HCT116 (cell line): ENCODE results near the gene AGPAT3. TPM values are rescaled to one million over a fixed set of nuclear protein-coding genes. Genes with fewer than 3 reads are reported as not detected.

ENCODE experiments used
- ATAC-seq: fragments of 200-7000 bp; cut with Tn5 transposase; 2 replicates; pipeline ENCODE4 v1.9.1; 2020; ENCODE audit warnings: mild to moderate bottlenecking, moderate library complexity
- BruUV-seq: library from RNA; stranded (reverse); fragments of 400-500 nt; replicated peaks from 2 replicates; lab custom pipeline; 2021; lab: Mats Ljungman, UMichigan
- CTCF ChIA-PET: fragments of 300-600 bp; sonication (Branson Sonifier 250); formaldehyde crosslinking; loops from one replicate; lab custom pipeline; 2021; ENCODE audit warnings: antibody characterized with exemption; lab: Charles Lee
- POLR2A ChIA-PET: fragments of 300-600, 350-600 bp; sonication (Branson Sonifier 250); formaldehyde crosslinking; loops from one replicate; lab custom pipeline; 2021; ENCODE audit warnings: antibody characterized with exemption; lab: Charles Lee
- RAD21 ChIA-PET, 2 experiments: fragments of 300-600 bp; sonication (Branson Sonifier 250); formaldehyde crosslinking; loops; one replicate each; lab custom pipeline; 2023; ENCODE audit warnings: low total read pairs in 2 of 2; ENCODE audit not compliant: uncharacterized antibody in 2 of 2, unreplicated experiment in 2 of 2, low non-redundant PET in 1 of 2; lab: Charles Lee
- DNase-seq: peaks from one replicate; pipeline ENCODE4 v3.0.0-alpha.2; 2010; ENCODE audit warnings: low read depth, low spot score
- H2AFZ ChIP-seq: fragments of 200-600 bp; shearing (Covaris generic), sonication (generic); 2 replicates; pipeline ENCODE4 v1.6.1; 2017; ENCODE audit warnings: low read depth, mixed run types, mixed read lengths, antibody characterized with exemption, low read length; ENCODE audit not compliant: poor library complexity, severe bottlenecking
- H3K27ac ChIP-seq: 2 replicates; pipeline ENCODE4 v1.5.1; 2012; ENCODE audit warnings: low read depth, low read length
- H3K27me3 ChIP-seq: fragments of 200-600 bp; sonication (generic); 2 replicates; pipeline ENCODE4 v1.6.1; 2016; ENCODE audit warnings: mixed run types, low read length, mixed read lengths; ENCODE audit not compliant: insufficient read depth
- H3K36me3 ChIP-seq, 2 experiments: fragments of 200-500 bp in 1 of 2; fragments of 200-600 bp in 1 of 2; sonication (Bioruptor generic) in 1 of 2; sonication (generic) in 1 of 2; 2 replicates each; pipeline versions ENCODE4 v1.5.1 to v1.6.1; 2014 to 2016; ENCODE audit warnings: low read length in 2 of 2, inconsistent platforms in 1 of 2, mixed read lengths in 1 of 2, mixed run types in 1 of 2; ENCODE audit not compliant: insufficient read depth in 2 of 2, control insufficient read depth in 1 of 2
- H3K4me1 ChIP-seq, 2 experiments: fragments of 200-600 bp in 1 of 2; sonication (generic) in 1 of 2; 2 replicates each; pipeline versions ENCODE4 v1.5.1 to v1.6.1; 2012 to 2017; ENCODE audit warnings: low read length in 2 of 2, inconsistent platforms in 1 of 2, mild to moderate bottlenecking in 1 of 2, mixed read lengths in 1 of 2, mixed run types in 1 of 2, moderate library complexity in 1 of 2; ENCODE audit not compliant: insufficient read depth in 2 of 2, control insufficient read depth in 1 of 2
- H3K4me2 ChIP-seq: fragments of 200-600 bp; sonication (generic); 2 replicates; pipeline ENCODE4 v1.6.1; 2017; ENCODE audit warnings: mixed run types, low read length, mixed read lengths
- H3K4me3 ChIP-seq, 2 experiments: fragments of 200-600 bp in 1 of 2; sonication (generic) in 1 of 2; replicated peaks in 1 of 2; 2 replicates each; pipeline ENCODE4 v1.5.1; 2011 to 2016; ENCODE audit warnings: low read length in 2 of 2, control low read depth in 1 of 2, low read depth in 1 of 2, mild to moderate bottlenecking in 1 of 2, mixed read lengths in 1 of 2, mixed run types in 1 of 2
- H3K79me2 ChIP-seq: fragments of 200-600 bp; sonication (generic); 2 replicates; pipeline ENCODE4 v1.6.1; 2017; ENCODE audit warnings: mild to moderate bottlenecking, mixed run types, low read length, moderate library complexity, mixed read lengths; ENCODE audit not compliant: insufficient read depth
- H3K9ac ChIP-seq: fragments of 200-600 bp; sonication (generic); 2 replicates; pipeline ENCODE4 v1.6.1; 2016; ENCODE audit warnings: low read length, mixed read lengths
- H3K9me2 ChIP-seq: fragments of 200-600 bp; sonication (generic), shearing (Covaris generic); 2 replicates; pipeline ENCODE4 v1.6.1; 2017; ENCODE audit warnings: mixed run types, mild to moderate bottlenecking, moderate library complexity; ENCODE audit not compliant: insufficient read depth
- H3K9me3 ChIP-seq, 2 experiments: fragments of 200-500 bp in 1 of 2; fragments of 200-600 bp in 1 of 2; sonication (Bioruptor generic) in 1 of 2; sonication (generic) in 1 of 2; 2 replicates each; pipeline ENCODE4 v1.6.1; 2014 to 2017; ENCODE audit warnings: low read length in 2 of 2, mixed read lengths in 2 of 2, inconsistent platforms in 1 of 2, low read depth in 1 of 2, mild to moderate bottlenecking in 1 of 2, mixed run types in 1 of 2, moderate library complexity in 1 of 2; ENCODE audit not compliant: control insufficient read depth in 1 of 2, insufficient read depth in 1 of 2
- H4K20me1 ChIP-seq: fragments of 200-600 bp; sonication (generic), shearing (Covaris generic); 2 replicates; pipeline ENCODE4 v1.6.1; 2017; ENCODE audit warnings: mixed run types, mild to moderate bottlenecking, moderate library complexity; ENCODE audit not compliant: insufficient read depth
- ATF3 ChIP-seq: IDR thresholded peaks from 2 replicates; pipeline ENCODE4 v1.6.1; 2012
- CEBPB ChIP-seq: IDR thresholded peaks from 2 replicates; pipeline ENCODE4 v1.6.1; 2012; ENCODE audit warnings: low read depth
- EGR1 ChIP-seq: IDR thresholded peaks from 2 replicates; pipeline ENCODE4 v1.6.1; 2012; ENCODE audit warnings: low read depth
- EZH2 ChIP-seq: fragments of 200-600 bp; sonication (generic); IDR thresholded peaks from 2 replicates; pipeline ENCODE4 v1.6.1; 2017; ENCODE audit warnings: antibody characterized with exemption, mixed run types
- FOSL1 ChIP-seq: IDR thresholded peaks from 2 replicates; pipeline ENCODE4 v1.6.1; 2012; ENCODE audit warnings: low read depth
- POLR2A ChIP-seq: IDR thresholded peaks from 2 replicates; pipeline ENCODE4 v1.7.0; 2011; ENCODE audit warnings: borderline replicate concordance; ENCODE audit not compliant: insufficient read depth, insufficient read length; ENCODE audit errors: extremely low read depth
- POLR2AphosphoS5 ChIP-seq: IDR thresholded peaks from 2 replicates; pipeline ENCODE4 v1.6.1; 2011; ENCODE audit warnings: mild to moderate bottlenecking, low read depth, low read length, moderate library complexity
- RAD21 ChIP-seq: IDR thresholded peaks from 2 replicates; pipeline ENCODE4 v1.6.1; 2012; ENCODE audit warnings: low read depth, mild to moderate bottlenecking
- REST ChIP-seq: IDR thresholded peaks from 2 replicates; pipeline ENCODE4 v1.6.1; 2012; ENCODE audit warnings: low read depth
- SIN3A ChIP-seq: IDR thresholded peaks from 2 replicates; pipeline ENCODE4 v1.6.1; 2012; ENCODE audit warnings: low read depth
- SP1 ChIP-seq: IDR thresholded peaks from 2 replicates; pipeline ENCODE4 v1.6.1; 2012; ENCODE audit warnings: low read depth
- SRF ChIP-seq: IDR thresholded peaks from 2 replicates; pipeline ENCODE4 v1.6.1; 2012; ENCODE audit warnings: low read depth
- TCF7L2 ChIP-seq: IDR thresholded peaks from 2 replicates; pipeline ENCODE4 v1.7.0; 2011; ENCODE audit warnings: borderline replicate concordance, inconsistent platforms; ENCODE audit not compliant: insufficient read depth, insufficient read length; ENCODE audit errors: extremely low read depth
- YY1 ChIP-seq: IDR thresholded peaks from 2 replicates; pipeline ENCODE4 v1.6.1; 2011; ENCODE audit warnings: low read length, low read depth, moderate library complexity, mild to moderate bottlenecking; ENCODE audit not compliant: insufficient replicate concordance; ENCODE audit errors: extremely low read depth
- ZBTB33 ChIP-seq: IDR thresholded peaks from 2 replicates; pipeline ENCODE4 v1.6.1; 2011; ENCODE audit warnings: mild to moderate bottlenecking, low read length, moderate library complexity; ENCODE audit not compliant: insufficient replicate concordance; ENCODE audit errors: extremely low read depth
- ZFX ChIP-seq: fragments of 450-650 bp; IDR thresholded peaks from 2 replicates; pipeline ENCODE4 v1.6.1; 2017
- ZNF274 ChIP-seq: fragments of 200-500 bp; sonication (Bioruptor generic); IDR thresholded peaks from 2 replicates; pipeline ENCODE4 v1.6.1; 2014; ENCODE audit warnings: mild to moderate bottlenecking, low read depth, low read length, inconsistent platforms
- intact Hi-C: fragments of 100-400 bp; cut with micrococcal nuclease; formaldehyde crosslinking; loops from 2 replicates; pipeline ENCODE4 v1.10.0; 2022
- total RNA-seq: library from RNA; stranded (reverse); gene quantifications from one replicate; pipeline ENCODE4 v1.2.1, GENCODE V29; 2021; ENCODE audit not compliant: unreplicated experiment
- TF ChIP-seq, protein P1 (sequence below), 3 experiments: fragments of 200-600 bp in 1 of 3; sonication (generic) in 1 of 3; IDR thresholded peaks in 2 of 3; conservative IDR thresholded peaks in 1 of 3; 2 replicates each; pipeline ENCODE4 v1.5.1; 2012 to 2017; ENCODE audit warnings: low read depth in 2 of 3, low read length in 2 of 3, antibody characterized with exemption in 1 of 3, borderline replicate concordance in 1 of 3, control low read depth in 1 of 3, mild to moderate bottlenecking in 1 of 3, mixed read lengths in 1 of 3, mixed run types in 1 of 3, moderate library complexity in 1 of 3; ENCODE audit not compliant: insufficient read depth in 1 of 3

Gene AGPAT3
- total RNA-seq, 1 experiment from 2014 or later = 54.1 TPM

GRCh38 chr21:44018127-44018526, 153.1 kb downstream of the AGPAT3 start (continued):
- TF ChIP-seq EGR1 (no peak), SRF (no peak), POLR2AphosphoS5 (no peak)

GRCh38 chr21:44018813-44019567, 154.0 kb downstream of the AGPAT3 start:
- Histone ChIP-seq H3K79me2 (peaks cover 96% of the 10 kb centered on the region), H3K4me2 (no peak overlapping the region), H3K9ac (no peak overlapping the region), H4K20me1 (peaks cover 14% of the 10 kb centered on the region; the same call in 1 of the 2 replicates), H3K36me3 (no peaks in the 10 kb centered on the region), H3K9me2 (no peaks in the 10 kb centered on the region), H3K27me3 (no peaks in the 10 kb centered on the region), H3K4me1 (peaks cover 2 to 3% of the 10 kb centered on the region in 2 experiments; a peak in 3 of 4 replicates), H3K27ac (no peak overlapping the region), H3K9me3 (no peaks in the 10 kb centered on the region), H2AFZ (no peak overlapping the region), H3K4me3 (no peak overlapping the region)
- ChIA-PET POLR2A (no interaction called here), CTCF (no interaction called here), RAD21 (no interaction called here)
- DNase-seq (no peak), ATAC-seq (no peak)
- intact Hi-C loops = no loop called here
- BruUV-seq = no TSS peak
- TF ChIP-seq TCF7L2 (no peak), SP1 (no peak), ZBTB33 (no peak), FOSL1 (no peak), SIN3A (no peak), CEBPB (no peak), EZH2 (no peak), POLR2AphosphoS5 (no peak), REST (no peak), ZFX (no peak), ZNF274 (no peak), ATF3 (no peak), YY1 (no peak), RAD21 (no peak), POLR2A (no peak)
- TF ChIP-seq, protein P1, sequence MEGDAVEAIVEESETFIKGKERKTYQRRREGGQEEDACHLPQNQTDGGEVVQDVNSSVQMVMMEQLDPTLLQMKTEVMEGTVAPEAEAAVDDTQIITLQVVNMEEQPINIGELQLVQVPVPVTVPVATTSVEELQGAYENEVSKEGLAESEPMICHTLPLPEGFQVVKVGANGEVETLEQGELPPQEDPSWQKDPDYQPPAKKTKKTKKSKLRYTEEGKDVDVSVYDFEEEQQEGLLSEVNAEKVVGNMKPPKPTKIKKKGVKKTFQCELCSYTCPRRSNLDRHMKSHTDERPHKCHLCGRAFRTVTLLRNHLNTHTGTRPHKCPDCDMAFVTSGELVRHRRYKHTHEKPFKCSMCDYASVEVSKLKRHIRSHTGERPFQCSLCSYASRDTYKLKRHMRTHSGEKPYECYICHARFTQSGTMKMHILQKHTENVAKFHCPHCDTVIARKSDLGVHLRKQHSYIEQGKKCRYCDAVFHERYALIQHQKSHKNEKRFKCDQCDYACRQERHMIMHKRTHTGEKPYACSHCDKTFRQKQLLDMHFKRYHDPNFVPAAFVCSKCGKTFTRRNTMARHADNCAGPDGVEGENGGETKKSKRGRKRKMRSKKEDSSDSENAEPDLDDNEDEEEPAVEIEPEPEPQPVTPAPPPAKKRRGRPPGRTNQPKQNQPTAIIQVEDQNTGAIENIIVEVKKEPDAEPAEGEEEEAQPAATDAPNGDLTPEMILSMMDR (IDR thresholded peaks at IDR 0.05 in 2 of 3, conservative IDR thresholded peaks at IDR 0.05 in 1 of 3; ENCODE audit: borderline replicate concordance in 1 of 3, insufficient read depth in 1 of 3, low read depth in 2 of 3, low read length in 2 of 3) = no peak
